ENCODE results near the gene RBM7. TPM values are rescaled to one million over a fixed set of nuclear protein-coding genes. Genes with fewer than 3 reads are reported as not detected.

Gene RBM7
- polyA plus RNA-seq, 1 donor from 2014 or later: 36.2 TPM

DNA sequence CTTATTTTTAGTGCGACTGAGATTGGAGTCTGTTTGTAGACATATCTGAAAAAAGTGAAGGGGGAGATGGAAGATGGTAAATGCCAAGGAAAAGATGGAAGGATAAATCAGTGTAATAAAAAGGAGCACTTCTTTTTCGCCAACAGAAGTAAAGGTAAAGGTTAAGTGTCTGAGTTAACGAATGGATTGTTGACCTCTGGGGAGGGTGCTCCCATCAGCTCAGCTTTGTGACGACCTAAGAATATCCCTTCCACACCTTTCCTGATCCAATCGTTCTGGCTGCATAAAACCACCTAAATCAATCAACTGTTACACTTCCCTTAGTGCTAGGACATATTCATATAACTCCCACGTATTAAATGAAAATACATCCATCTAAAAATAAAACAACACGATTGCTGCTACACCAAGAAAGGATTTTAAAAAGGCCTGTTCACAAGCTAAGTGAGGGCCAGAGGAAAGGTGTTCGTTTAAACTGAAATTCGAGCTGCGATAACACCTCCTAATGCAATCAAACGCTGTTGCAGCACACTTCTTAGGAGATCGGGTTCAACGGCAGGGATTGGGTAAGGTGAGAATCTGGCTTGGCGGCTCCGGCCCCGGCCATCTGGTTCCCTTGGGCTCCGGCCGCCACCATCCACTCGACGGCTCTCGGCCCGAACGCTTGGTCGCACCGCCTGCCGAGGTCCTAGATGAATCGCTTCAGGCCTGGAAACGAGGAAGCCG lies 813 bp upstream of the RBM7 start:
- Histone ChIP-seq H4K20me1 (ENCODE audit: insufficient read depth) (no peaks in the 10 kb centered on the region), H3K4me2 (ENCODE audit: low read length) (peak overlapping the region; percentile 74), H3K27me3 (ENCODE audit: insufficient read depth, low read depth, low read length) (no peaks in the 10 kb centered on the region), H3K36me3 (ENCODE audit: insufficient read depth, low read length) (no peaks in the 10 kb centered on the region), H3F3A (ENCODE audit: insufficient read depth, low read length, poor library complexity, severe bottlenecking) (peaks cover 3% of the 10 kb centered on the region), H3K4me3 (ENCODE audit: low read length) (peak overlapping the region; percentile 81), H2AFZ (ENCODE audit: low read depth, low read length) (peak overlapping the region; percentile 89), H3K9me2 (ENCODE audit: insufficient read depth, low read length) (no peaks in the 10 kb centered on the region), H3K27ac (ENCODE audit: low read length) (peak overlapping the region; percentile 98), H3K9me3 (ENCODE audit: low read length) (no peaks in the 10 kb centered on the region), H3K9ac (ENCODE audit: low read length) (peak overlapping the region; percentile 98), H3K79me2 (replicated peaks; ENCODE audit: insufficient read depth, low read length) (peaks cover 52% of the 10 kb centered on the region)
- TF ChIP-seq, protein P1, sequence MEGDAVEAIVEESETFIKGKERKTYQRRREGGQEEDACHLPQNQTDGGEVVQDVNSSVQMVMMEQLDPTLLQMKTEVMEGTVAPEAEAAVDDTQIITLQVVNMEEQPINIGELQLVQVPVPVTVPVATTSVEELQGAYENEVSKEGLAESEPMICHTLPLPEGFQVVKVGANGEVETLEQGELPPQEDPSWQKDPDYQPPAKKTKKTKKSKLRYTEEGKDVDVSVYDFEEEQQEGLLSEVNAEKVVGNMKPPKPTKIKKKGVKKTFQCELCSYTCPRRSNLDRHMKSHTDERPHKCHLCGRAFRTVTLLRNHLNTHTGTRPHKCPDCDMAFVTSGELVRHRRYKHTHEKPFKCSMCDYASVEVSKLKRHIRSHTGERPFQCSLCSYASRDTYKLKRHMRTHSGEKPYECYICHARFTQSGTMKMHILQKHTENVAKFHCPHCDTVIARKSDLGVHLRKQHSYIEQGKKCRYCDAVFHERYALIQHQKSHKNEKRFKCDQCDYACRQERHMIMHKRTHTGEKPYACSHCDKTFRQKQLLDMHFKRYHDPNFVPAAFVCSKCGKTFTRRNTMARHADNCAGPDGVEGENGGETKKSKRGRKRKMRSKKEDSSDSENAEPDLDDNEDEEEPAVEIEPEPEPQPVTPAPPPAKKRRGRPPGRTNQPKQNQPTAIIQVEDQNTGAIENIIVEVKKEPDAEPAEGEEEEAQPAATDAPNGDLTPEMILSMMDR (IDR thresholded peaks at IDR 0.05; ENCODE audit: poor library complexity, severe bottlenecking): no peak
- TF ChIP-seq POLR2AphosphoS5 (IDR thresholded peaks at IDR 0.05) (no peak), RAD21 (conservative IDR thresholded peaks at IDR 0.05) (no peak), EZH2 (IDR thresholded peaks at IDR 0.05; ENCODE audit: borderline replicate concordance, insufficient read depth, low read length, poor library complexity, severe bottlenecking) (no peak), MXI1 (conservative IDR thresholded peaks at IDR 0.05; ENCODE audit: poor library complexity, severe bottlenecking) (no peak)
- TF ChIP-seq, protein P2, sequence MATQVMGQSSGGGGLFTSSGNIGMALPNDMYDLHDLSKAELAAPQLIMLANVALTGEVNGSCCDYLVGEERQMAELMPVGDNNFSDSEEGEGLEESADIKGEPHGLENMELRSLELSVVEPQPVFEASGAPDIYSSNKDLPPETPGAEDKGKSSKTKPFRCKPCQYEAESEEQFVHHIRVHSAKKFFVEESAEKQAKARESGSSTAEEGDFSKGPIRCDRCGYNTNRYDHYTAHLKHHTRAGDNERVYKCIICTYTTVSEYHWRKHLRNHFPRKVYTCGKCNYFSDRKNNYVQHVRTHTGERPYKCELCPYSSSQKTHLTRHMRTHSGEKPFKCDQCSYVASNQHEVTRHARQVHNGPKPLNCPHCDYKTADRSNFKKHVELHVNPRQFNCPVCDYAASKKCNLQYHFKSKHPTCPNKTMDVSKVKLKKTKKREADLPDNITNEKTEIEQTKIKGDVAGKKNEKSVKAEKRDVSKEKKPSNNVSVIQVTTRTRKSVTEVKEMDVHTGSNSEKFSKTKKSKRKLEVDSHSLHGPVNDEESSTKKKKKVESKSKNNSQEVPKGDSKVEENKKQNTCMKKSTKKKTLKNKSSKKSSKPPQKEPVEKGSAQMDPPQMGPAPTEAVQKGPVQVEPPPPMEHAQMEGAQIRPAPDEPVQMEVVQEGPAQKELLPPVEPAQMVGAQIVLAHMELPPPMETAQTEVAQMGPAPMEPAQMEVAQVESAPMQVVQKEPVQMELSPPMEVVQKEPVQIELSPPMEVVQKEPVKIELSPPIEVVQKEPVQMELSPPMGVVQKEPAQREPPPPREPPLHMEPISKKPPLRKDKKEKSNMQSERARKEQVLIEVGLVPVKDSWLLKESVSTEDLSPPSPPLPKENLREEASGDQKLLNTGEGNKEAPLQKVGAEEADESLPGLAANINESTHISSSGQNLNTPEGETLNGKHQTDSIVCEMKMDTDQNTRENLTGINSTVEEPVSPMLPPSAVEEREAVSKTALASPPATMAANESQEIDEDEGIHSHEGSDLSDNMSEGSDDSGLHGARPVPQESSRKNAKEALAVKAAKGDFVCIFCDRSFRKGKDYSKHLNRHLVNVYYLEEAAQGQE (IDR thresholded peaks at IDR 0.05; ENCODE audit: borderline replicate concordance): no peak

DNA sequence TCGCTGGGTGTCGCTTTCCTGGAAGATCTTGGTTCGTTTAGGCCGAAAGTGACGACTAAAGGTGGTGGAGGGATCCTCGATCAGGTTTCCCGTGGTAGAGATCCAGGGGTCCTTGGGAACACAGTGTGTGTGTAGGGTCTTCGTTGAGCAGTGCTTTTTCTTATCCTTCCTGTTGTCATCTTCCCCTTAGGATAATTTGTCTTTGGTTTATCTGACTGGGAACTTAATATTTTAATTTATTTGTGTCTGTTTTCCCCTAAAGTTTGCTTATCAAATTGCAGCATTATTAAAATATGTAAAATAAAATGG lies 403 bp downstream of the RBM7 start:
- H3K4me2 ChIP-seq (ENCODE audit: low read length): peak overlapping the region; percentile 89
- H3K9me2 ChIP-seq (ENCODE audit: insufficient read depth, low read length): no peaks in the 10 kb centered on the region
- H3K9me3 ChIP-seq (ENCODE audit: low read length): no peaks in the 10 kb centered on the region
- peak overlapping the region; percentile 92 for H2AFZ ChIP-seq (ENCODE audit: low read depth, low read length)
- H3K79me2 ChIP-seq (replicated peaks; ENCODE audit: insufficient read depth, low read length): peaks cover 61% of the 10 kb centered on the region
- no peaks in the 10 kb centered on the region for H3K27me3 ChIP-seq (ENCODE audit: insufficient read depth, low read depth, low read length)
- H3K27ac ChIP-seq (ENCODE audit: low read length): peak overlapping the region; percentile 98
- no peaks in the 10 kb centered on the region for H4K20me1 ChIP-seq (ENCODE audit: insufficient read depth)
- TF ChIP-seq EZH2 (IDR thresholded peaks at IDR 0.05; ENCODE audit: borderline replicate concordance, insufficient read depth, low read length, poor library complexity, severe bottlenecking) (no peak), TAF1 (IDR thresholded peaks at IDR 0.05; ENCODE audit: low read depth) (no peak), EP300 (conservative IDR thresholded peaks at IDR 0.05; ENCODE audit: poor library complexity, severe bottlenecking) (no peak), SMC3 (conservative IDR thresholded peaks at IDR 0.05; ENCODE audit: poor library complexity) (no peak), POLR2AphosphoS5 (IDR thresholded peaks at IDR 0.05) (no peak)
- peak overlapping the region; percentile 81 for H3K4me3 ChIP-seq (ENCODE audit: low read length)
- peaks cover 3% of the 10 kb centered on the region for H3F3A ChIP-seq (ENCODE audit: insufficient read depth, low read length, poor library complexity, severe bottlenecking)
- peaks cover under 1% of the 10 kb centered on the region for H3K36me3 ChIP-seq (ENCODE audit: insufficient read depth, low read length)
- H3K9ac ChIP-seq (ENCODE audit: low read length): peak overlapping the region; percentile 98

All from neural cell (in vitro differentiated cells).